GM12873 (cell line): ENCODE measurements around the gene OPCML.

ENCODE experiments used
- CTCF ChIP-seq: IDR thresholded peaks from 2 replicates; pipeline ENCODE4 v1.5.1; 2012; ENCODE audit warnings: low read depth, mild to moderate bottlenecking, moderate library complexity, low read length, control low read depth; ENCODE audit not compliant: insufficient read depth; ENCODE audit errors: missing control alignments

The OPCML gene

GRCh38 chr11:133029107-133029506 lies 503.2 kb downstream of the OPCML start:
- no peak for TF ChIP-seq CTCF

DNA sequence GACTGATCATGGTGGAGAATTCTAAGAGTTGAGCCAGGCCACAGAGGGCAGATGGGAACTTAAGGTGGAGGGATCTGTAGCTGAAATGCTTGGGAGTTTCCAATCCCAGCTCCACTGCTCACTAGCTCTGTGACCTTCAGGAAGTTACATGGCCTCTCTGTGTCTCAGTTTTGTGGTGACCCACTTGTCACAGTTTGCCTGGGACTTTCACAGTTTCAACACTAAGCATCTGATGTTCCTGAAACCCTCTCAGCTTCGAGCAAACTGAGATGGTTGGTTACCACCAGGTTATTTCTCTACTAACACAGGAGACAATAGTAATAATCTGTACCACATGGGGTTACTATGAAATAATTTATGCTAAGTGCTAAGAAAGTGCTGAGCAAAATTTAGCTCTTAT lies 505.3 kb downstream of the OPCML start:
- no peak for TF ChIP-seq CTCF

DNA sequence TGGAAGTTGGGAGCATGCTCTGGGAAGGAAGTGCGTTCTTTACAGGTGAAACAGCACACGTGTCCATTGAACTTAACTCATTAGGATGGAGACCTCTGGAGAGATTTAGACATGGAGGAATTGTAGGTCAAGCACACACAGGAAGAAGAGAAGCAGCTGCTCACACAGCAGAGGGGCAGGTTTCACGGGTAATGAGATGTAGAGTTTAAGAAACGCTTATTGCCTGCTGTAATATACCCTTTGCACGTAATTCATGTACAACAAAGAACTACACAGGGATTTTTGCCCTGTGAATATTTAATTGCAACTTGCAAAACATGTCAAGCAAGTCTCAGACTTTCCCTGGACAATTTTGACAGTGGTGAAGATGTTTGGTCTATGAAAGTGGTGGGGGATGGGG lies 508.0 kb downstream of the OPCML start:
- TF ChIP-seq CTCF = no peak

DNA sequence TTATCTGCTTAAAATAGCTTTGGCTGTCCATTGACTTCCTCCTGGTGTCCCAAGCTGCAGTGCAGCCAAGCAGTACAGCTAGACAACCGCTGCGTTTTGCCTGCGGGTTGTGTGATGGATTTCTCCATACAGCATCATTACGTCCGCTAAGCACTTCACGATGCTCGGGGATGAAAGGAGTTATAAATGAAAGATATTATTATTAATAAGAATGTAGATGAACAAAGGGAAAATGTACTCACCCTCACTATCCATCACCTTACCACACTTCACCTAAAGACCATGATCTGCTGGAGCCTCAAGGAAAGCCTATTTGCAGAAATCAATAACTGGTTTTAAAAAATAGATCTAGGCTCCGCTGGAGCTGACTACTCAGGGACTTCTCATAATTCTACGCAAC lies 509.1 kb downstream of the OPCML start:
- no peak for TF ChIP-seq CTCF

- no peak for TF ChIP-seq CTCF
Observed at GRCh38 chr11:133021553-133021952, 510.7 kb downstream of the OPCML start.

- TF ChIP-seq CTCF = no peak
Observed at GRCh38 chr11:133020372-133020714, 512.0 kb downstream of the OPCML start.

- TF ChIP-seq CTCF = no peak
Observed at GRCh38 chr11:133019545-133020371, 512.5 kb downstream of the OPCML start.
